Prostate gland (tissue), 2 donors: ENCODE results near the gene TAGAP.

ENCODE experiments used
- CTCF ChIP-seq, 4 experiments: fragments of 200-600 bp in 2 of 4; fragments of 450-650 bp in 2 of 4; sonication (generic) in 2 of 4; IDR thresholded peaks; 1 replicate in 3 of 4; 2 replicates in 1 of 4; pipeline ENCODE4 v1.5.1; 2016 to 2019; ENCODE audit warnings: antibody characterized with exemption in 4 of 4, mild to moderate bottlenecking in 2 of 4, moderate library complexity in 2 of 4
- POLR2AphosphoS5 ChIP-seq: sonication (generic); formaldehyde crosslinking; IDR thresholded peaks from one replicate; pipeline ENCODE4 v1.6.1; 2017; ENCODE audit warnings: antibody characterized with exemption

DNA sequence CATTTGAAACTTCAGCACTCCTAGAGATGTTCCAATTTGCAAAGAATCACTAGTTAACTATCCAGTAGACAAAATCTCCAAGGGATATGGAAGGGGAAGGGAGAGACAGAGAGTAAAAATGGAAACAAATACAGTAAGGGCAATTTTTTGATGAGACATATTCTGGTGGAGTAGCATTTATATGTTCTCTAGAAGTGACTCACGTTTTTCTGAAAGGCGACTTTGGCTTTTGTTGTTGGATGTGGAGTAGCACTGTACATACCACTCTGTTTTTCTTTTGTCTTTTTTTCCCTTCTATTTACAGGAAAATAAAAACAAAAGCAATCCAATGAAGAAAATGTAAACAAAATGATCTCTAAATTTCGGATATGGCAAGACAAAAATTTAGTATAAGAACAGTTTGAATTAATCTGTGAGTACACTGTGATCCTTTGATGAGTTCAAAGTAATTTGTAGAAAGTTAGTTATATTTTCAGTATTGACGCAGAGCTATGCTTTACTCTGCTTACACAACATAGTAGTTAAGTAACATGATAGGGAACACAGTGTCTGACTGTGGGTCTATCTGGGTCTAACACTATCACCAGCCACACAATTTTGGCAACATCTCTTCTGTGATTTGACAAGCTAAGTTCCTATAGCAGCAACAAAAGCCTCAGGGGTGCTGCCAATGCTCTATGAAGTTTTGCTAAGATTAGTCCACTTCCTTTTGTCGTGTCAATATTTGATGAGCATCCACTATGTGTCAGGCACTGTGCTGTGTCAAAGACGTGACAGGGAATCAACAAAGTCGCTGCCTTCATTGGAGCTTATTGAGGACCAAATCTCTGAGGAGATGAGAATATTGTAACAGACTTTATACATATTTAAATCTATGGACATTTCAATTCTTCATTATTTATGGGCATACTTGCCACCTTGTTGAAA, 27.3 kb upstream of the TAGAP start:
- no peak for TF ChIP-seq CTCF (IDR thresholded peaks at IDR 0.05)
- TF ChIP-seq POLR2AphosphoS5 = no peak
